Measurements from ENCODE around the gene RPGR. TPM values are rescaled to one million over a fixed set of nuclear protein-coding genes. Genes with fewer than 3 reads are reported as not detected.
A peak's percentile ranks its signal among the peaks of the same experiment; 100 is the strongest.

RPGR gene
- total RNA-seq, 2 experiments from 2014 or later, result 9.4 to 10.0 TPM

DNA sequence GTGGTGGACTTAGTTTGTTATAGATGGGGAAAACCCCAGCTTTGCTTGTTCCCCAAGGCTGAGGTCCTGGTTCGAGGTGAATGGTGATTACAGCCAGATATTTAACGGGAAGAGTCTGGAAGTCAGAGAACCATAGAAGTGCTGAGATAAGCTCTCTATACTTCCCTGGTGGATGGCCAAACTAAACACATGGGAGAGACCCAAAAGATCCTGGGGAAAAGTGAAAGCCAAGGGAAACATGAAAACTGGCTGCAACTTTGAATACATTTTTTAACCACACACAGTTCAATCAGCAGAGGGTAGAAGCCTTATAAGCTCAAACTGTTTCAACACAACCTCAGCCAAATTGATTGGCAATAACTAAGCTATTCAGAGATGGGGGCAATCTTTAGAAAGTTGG is 77.3 kb downstream of the RPGR start:
- H3K9me3 Mint-ChIP-seq, result no peaks in the 10 kb centered on the region

GRCh38 chrX:38247051-38247450 is 80.3 kb downstream of the RPGR start:
- no peaks in the 10 kb centered on the region for H3K4me1 Mint-ChIP-seq
- no peaks in the 10 kb centered on the region for H3K36me3 Mint-ChIP-seq
- H3K27ac Mint-ChIP-seq, result no peak overlapping the region
- no peak overlapping the region for H3K4me3 Mint-ChIP-seq
- DNase-seq, result no peak
- no peaks in the 10 kb centered on the region for H3K27me3 Mint-ChIP-seq
- H3K9me3 Mint-ChIP-seq, result no peaks in the 10 kb centered on the region

More for the DNA sequence above, 77.3 kb downstream of the RPGR start:
- no peak for DNase-seq
- no peak overlapping the region for H3K4me3 Mint-ChIP-seq
- no peaks in the 10 kb centered on the region for H3K27me3 Mint-ChIP-seq
- H3K36me3 Mint-ChIP-seq, result no peaks in the 10 kb centered on the region
- H3K4me1 Mint-ChIP-seq, result no peaks in the 10 kb centered on the region
- no peak overlapping the region for H3K27ac Mint-ChIP-seq

- Mint-ChIP-seq H3K36me3 (no peaks in the 10 kb centered on the region), H3K4me3 (no peak overlapping the region), H3K27me3 (peaks cover 4% of the 10 kb centered on the region), H3K9me3 (no peaks in the 10 kb centered on the region), H3K4me1 (no peaks in the 10 kb centered on the region), H3K27ac (no peak overlapping the region)
- DNase-seq, result no peak
Measured at GRCh38 chrX:38240541-38240940, 86.8 kb downstream of the RPGR start.

DNA sequence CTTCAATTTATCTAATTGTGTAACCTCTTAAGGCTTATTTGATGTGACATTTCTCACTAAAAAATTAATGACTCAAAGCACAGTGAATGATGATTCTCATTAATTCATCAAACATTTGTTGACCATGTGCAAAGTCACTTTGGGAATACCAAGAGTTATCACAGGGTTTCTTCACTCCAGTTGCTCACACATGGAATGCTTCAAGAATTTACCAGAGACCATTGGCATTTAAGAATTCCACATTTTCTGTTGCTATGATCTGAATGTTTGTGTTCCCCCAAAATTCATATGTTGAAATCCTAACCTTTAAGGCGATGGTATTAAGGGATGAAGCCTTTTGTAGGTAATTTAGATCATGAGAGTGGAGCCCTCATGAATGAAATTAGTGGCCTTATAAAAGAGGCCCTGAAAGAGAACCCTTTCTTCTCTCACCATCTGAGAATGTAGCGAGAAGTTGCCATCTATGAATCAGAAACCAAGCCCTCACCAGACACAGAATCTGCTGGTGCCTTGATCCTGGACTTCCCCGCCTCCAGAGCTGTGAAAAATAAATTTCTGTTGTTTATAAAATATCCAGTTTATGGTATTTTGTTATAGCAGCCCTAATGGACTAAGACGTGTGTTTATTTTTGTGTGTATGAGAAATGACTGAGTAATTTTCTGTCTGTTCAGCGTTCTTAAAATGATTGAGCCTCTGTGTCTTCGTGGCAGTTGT is 90.3 kb downstream of the RPGR start:
- DNase-seq, result no peak
- Mint-ChIP-seq H3K9me3 (no peaks in the 10 kb centered on the region), H3K36me3 (no peaks in the 10 kb centered on the region), H3K27me3 (peaks cover 4% of the 10 kb centered on the region), H3K27ac (no peak overlapping the region), H3K4me3 (no peak overlapping the region), H3K4me1 (no peaks in the 10 kb centered on the region)

- Mint-ChIP-seq H3K4me3 (no peak overlapping the region), H3K9me3 (no peaks in the 10 kb centered on the region), H3K27me3 (no peaks in the 10 kb centered on the region), H3K27ac (no peak overlapping the region), H3K36me3 (no peaks in the 10 kb centered on the region), H3K4me1 (no peaks in the 10 kb centered on the region)
- DNase-seq, result no peak
Measured at GRCh38 chrX:38233891-38234667, 93.2 kb downstream of the RPGR start.

DNA sequence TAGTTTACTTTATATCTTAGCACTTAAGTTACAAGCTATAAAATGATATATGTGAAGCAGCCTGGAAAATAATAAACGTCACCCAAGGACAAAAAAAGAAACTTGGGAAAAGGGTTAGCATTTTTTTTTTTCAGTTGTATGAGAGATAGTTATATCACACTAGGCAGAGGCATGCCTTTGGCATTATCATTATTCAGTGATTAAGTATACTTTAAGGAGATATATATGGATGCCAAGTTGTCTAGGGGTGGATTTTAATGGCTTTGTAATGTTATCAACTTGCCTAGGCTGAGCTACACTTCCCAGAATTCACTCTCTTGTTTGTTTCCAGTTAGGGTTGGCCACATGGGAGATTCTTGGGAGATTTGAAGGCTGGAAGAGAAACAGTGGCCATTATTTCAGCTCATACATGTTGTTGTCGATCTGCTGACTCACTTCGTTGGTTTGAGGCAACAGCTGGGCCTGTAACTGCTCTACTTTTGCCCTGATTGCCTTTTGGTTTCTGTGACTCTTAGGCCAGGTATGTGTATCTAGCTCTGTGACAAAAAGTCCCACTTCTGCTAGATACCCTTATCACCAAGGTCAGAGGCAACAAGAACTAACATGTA is 95.1 kb downstream of the RPGR start:
- Mint-ChIP-seq H3K27ac (no peak overlapping the region), H3K36me3 (no peaks in the 10 kb centered on the region), H3K4me3 (no peak overlapping the region), H3K27me3 (no peaks in the 10 kb centered on the region), H3K9me3 (no peaks in the 10 kb centered on the region), H3K4me1 (no peaks in the 10 kb centered on the region)
- no peak for DNase-seq

DNA sequence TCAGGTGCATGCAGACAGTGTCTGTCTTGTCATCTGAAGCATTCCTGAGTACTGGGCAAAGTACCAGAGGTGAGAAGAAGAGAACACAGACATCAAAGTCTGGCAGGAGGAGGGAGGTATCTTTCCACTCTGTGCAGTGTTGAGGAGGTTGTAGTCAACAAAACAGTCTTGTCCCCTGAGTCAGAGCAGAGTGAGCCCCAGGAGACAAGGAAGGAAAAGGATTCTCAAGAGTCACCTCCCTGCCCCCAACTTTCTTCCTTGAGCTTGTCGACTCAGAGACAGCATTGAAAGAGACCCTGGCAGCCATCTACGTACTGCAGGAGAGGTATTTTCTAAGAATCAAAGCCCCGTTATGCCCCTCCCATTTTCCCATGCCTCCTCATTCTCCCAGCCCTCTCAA is 102.2 kb downstream of the RPGR start:
- Mint-ChIP-seq H3K27ac (no peak overlapping the region), H3K36me3 (no peaks in the 10 kb centered on the region), H3K27me3 (peaks cover 23% of the 10 kb centered on the region), H3K4me1 (peaks cover 2% of the 10 kb centered on the region), H3K4me3 (no peak overlapping the region), H3K9me3 (no peaks in the 10 kb centered on the region)
- DNase-seq, result no peak

DNA sequence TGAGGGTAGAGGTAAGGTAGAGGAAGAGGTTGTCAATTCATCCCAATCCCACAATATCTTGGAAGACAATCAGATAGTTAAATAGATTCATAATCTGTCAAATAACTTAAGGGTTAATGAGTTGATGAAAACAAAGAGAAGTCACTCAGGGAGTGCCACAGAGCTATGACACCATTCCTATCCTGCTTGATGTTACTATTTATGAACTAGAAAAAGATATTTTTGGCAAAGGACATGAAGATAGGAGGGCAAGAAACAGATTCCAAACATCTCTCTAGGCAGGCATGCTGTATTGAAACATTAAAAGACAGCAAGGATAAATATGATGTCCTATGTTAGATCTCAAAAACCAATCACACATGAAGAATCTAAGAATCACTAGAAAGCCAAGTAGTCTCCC is 103.1 kb downstream of the RPGR start:
- DNase-seq, result no peak
- Mint-ChIP-seq H3K4me1 (peaks cover 4% of the 10 kb centered on the region), H3K9me3 (no peaks in the 10 kb centered on the region), H3K4me3 (no peak overlapping the region), H3K36me3 (no peaks in the 10 kb centered on the region), H3K27ac (no peak overlapping the region), H3K27me3 (peaks cover 30% of the 10 kb centered on the region)

DNA sequence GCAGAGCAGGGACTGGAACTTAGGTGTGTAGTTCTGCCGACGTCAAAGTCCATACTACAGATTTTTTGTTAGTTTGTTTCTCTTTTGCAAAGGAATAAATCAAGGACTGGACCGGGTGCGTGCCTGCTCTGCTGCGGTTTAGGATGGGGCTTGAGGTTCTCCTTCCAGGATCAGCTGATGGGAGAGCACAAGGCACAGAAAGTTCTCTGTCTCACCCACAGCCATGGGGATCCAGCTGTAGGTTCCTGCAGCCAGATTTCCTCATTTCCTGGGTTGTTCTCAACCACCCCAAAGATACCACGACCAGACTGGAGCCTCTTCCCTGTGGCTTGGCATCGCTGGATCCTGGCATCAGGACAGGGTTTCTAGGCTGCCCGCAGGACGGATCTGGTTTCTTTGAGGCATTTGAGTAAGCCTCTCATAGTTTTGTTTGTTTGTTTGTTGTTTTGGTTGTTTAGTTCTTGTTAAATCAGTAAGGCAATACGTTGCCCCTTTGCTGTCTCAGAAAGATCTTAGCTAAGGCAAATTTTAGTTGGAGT is 105.8 kb downstream of the RPGR start:
- no peak for DNase-seq
- H3K4me1 Mint-ChIP-seq, result peaks cover 4% of the 10 kb centered on the region
- H3K36me3 Mint-ChIP-seq, result no peaks in the 10 kb centered on the region
- no peaks in the 10 kb centered on the region for H3K9me3 Mint-ChIP-seq
- no peak overlapping the region for H3K27ac Mint-ChIP-seq
- H3K4me3 Mint-ChIP-seq, result no peak overlapping the region
- peaks cover 45% of the 10 kb centered on the region for H3K27me3 Mint-ChIP-seq

- DNase-seq, result peak; percentile 3
- H3K9me3 Mint-ChIP-seq, result no peaks in the 10 kb centered on the region
- no peak within 1 kb of the TSS for H3K27ac Mint-ChIP-seq
- no peaks in the 10 kb centered on the region for H3K36me3 Mint-ChIP-seq
- H3K4me3 Mint-ChIP-seq, result peak within 1 kb of the TSS; percentile 51
- peaks cover 4% of the 10 kb centered on the region for H3K4me1 Mint-ChIP-seq
- H3K27me3 Mint-ChIP-seq, result peaks cover 50% of the 10 kb centered on the region
Measured at GRCh38 chrX:38220415-38221390, 106.6 kb downstream of the RPGR start, which contains the start of gene SRPX. Gene SRPX, minus strand, starts transcription at chrX:38220871. Its CDS starts 79 bp downstream, at chrX:38220792.

DNA sequence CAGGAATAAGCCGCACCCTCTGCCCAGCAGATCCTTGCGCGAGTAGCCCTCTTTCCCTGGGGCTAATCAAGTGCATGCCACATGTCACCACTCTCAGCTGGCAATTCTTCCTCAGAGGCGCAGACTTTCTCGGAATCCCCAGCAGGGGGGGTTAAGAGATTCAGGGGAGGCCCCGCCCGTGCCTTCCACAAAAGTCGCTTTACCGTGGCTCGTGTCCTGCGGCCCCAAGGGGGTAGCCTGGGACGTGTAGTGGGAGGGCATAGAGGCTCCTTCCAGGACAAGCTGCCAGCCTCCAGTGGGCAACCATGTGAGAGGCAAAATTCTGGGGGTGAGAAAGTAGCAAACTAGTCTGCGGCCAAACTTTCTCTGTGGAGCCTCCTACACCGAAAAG is 107.3 kb downstream of the RPGR start:
- H3K4me3 Mint-ChIP-seq, result peak overlapping the region; percentile 40
- no peak overlapping the region for H3K27ac Mint-ChIP-seq
- H3K27me3 Mint-ChIP-seq, result peaks cover 50% of the 10 kb centered on the region
- H3K4me1 Mint-ChIP-seq, result peaks cover 4% of the 10 kb centered on the region
- no peaks in the 10 kb centered on the region for H3K9me3 Mint-ChIP-seq
- no peaks in the 10 kb centered on the region for H3K36me3 Mint-ChIP-seq
- peak; percentile 22 for DNase-seq

Other genes with a start within 250 kb of the RPGR start
- gene SRPX, start 106.6 kb downstream of the RPGR start, total RNA-seq, result not detected
- not detected for gene OTC, start 25.1 kb upstream of the RPGR start, total RNA-seq
- under 1 TPM; 0.28 to 0.37 TPM for gene TSPAN7, start 234.0 kb upstream of the RPGR start, total RNA-seq